Transverse colon (tissue), 4 donors: ENCODE data around the gene SFMBT1. TPM values are rescaled to one million over a fixed set of nuclear protein-coding genes. Genes with fewer than 3 reads are reported as not detected.

Source experiments
- DNase-seq: peaks from one replicate; pipeline ENCODE4 v3.0.0-alpha.2; 2019
- H3K27ac ChIP-seq, 4 donors: fragments of 200-600 bp; sonication (generic); 2 replicates each; pipeline ENCODE4 v1.5.1; 2016 to 2018; ENCODE audit warnings: inconsistent platforms in 4 of 4
- H3K27me3 ChIP-seq: fragments of 200-600 bp; sonication (generic); 2 replicates; pipeline ENCODE4 v1.5.1; 2017; ENCODE audit warnings: inconsistent platforms
- H3K36me3 ChIP-seq, 4 donors: fragments of 200-600 bp; sonication (generic); 2 replicates each; pipeline ENCODE4 v1.5.1; 2017 to 2019; ENCODE audit warnings: inconsistent platforms in 4 of 4
- H3K4me1 ChIP-seq, 4 donors: fragments of 200-600 bp; sonication (generic); 2 replicates each; pipeline ENCODE4 v1.5.1; 2017 to 2020; ENCODE audit warnings: inconsistent platforms in 4 of 4
- H3K4me3 ChIP-seq, 4 donors: fragments of 200-600 bp; sonication (generic); 1 replicate in 1 of 4; 2 replicates in 3 of 4; pipeline versions ENCODE4 v1.5.1 to v1.6.1; 2017 to 2019; ENCODE audit warnings: inconsistent platforms in 4 of 4
- H3K9me3 ChIP-seq, 2 donors: fragments of 200-600 bp; sonication (generic); 2 replicates each; pipeline ENCODE4 v1.5.1; 2017 to 2019; ENCODE audit warnings: inconsistent platforms in 2 of 2
- CTCF ChIP-seq, 5 experiments: fragments of 200-600 bp in 3 of 5; fragments of 450-650 bp in 2 of 5; sonication (generic) in 3 of 5; IDR thresholded peaks; 1 replicate in 2 of 5; 2 replicates in 3 of 5; pipeline ENCODE4 v1.5.1; 2016 to 2017; ENCODE audit warnings: antibody characterized with exemption in 5 of 5, inconsistent platforms in 3 of 5, mild to moderate bottlenecking in 2 of 5, moderate library complexity in 1 of 5
- EP300 ChIP-seq: sonication (generic); formaldehyde crosslinking; IDR thresholded peaks from one replicate; pipeline ENCODE4 v1.6.1; 2017; ENCODE audit warnings: antibody characterized with exemption, low read depth
- POLR2A ChIP-seq: fragments of 450-650 bp; IDR thresholded peaks from one replicate; pipeline ENCODE4 v1.6.1; 2016; ENCODE audit warnings: antibody characterized with exemption, mild to moderate bottlenecking, moderate library complexity
- POLR2AphosphoS5 ChIP-seq, 3 donors: sonication (generic); formaldehyde crosslinking; IDR thresholded peaks; one replicate each; pipeline ENCODE4 v1.6.1; 2016; ENCODE audit warnings: antibody characterized with exemption in 3 of 3
- WGBS, 2 donors: methylation state at CpG; one replicate each; pipeline ENCODE4 v1.1.5; 2018; ENCODE audit warnings: low coverage in 1 of 2; 5-methylcytosine and 5-hydroxymethylcytosine counted together
- in situ Hi-C, 4 donors: fragments of 200-750 bp; cut with MboI; loops; one replicate each; pipeline versions ENCODE4 v1.15.0 to v1.15.1; 2017; ENCODE audit warnings: low sequenced_read_pairs in 3 of 4, low pct_ligation_motif_present in 1 of 4, low pct_unique_long_range_greater_than_20kb in 1 of 4
- intact Hi-C: fragments of 100-400 bp; cut with DNase I; formaldehyde crosslinking; loops from one replicate; pipeline ENCODE4 v1.15.1; 2023; ENCODE audit warnings: low total_unique reads
- total RNA-seq, 4 donors: library from RNA; depleted of rRNA; stranded (reverse); fragments of >200 nt; gene quantifications; one replicate each; pipeline ENCODE4 v1.1.0, GENCODE V29; 2016

The SFMBT1 gene
- total RNA-seq, 4 donors from 2014 or later: 1.9 to 33.0 (median 18.1) TPM

GRCh38 chr3:52973806-52974205 lies 72.1 kb downstream of the SFMBT1 start:
- H3K4me3 ChIP-seq: no peak overlapping the region
- intact Hi-C loops (no loop called here), in situ Hi-C loops (no loop called here)
- H3K4me1 ChIP-seq: no peaks in the 10 kb centered on the region
- no peak overlapping the region for H3K27ac ChIP-seq
- H3K27me3 ChIP-seq: no peaks in the 10 kb centered on the region
- no peak for TF ChIP-seq EP300
- no peak for TF ChIP-seq POLR2AphosphoS5 (IDR thresholded peaks at IDR 0.05)
- TF ChIP-seq POLR2A: no peak
- no peak for TF ChIP-seq CTCF (IDR thresholded peaks at IDR 0.05)
- no peak for DNase-seq
- H3K9me3 ChIP-seq: no peaks in the 10 kb centered on the region
- WGBS, 2 donors: 71 to 75% methylated on average over 1 to 4 of the region's 4 CpGs
- no peaks in the 10 kb centered on the region for H3K36me3 ChIP-seq

GRCh38 chr3:52971895-52972294 lies 74.0 kb downstream of the SFMBT1 start:
- 87 to 92% methylated on average over 3 of the region's 3 CpGs for WGBS, 2 donors
- Histone ChIP-seq H3K27me3 (no peaks in the 10 kb centered on the region), H3K4me1 (no peaks in the 10 kb centered on the region), H3K36me3 (no peaks in the 10 kb centered on the region), H3K4me3 (no peak overlapping the region), H3K27ac (no peak overlapping the region), H3K9me3 (no peaks in the 10 kb centered on the region)
- intact Hi-C loops: no loop called here
- in situ Hi-C loops: no loop called here
- DNase-seq: no peak
- TF ChIP-seq CTCF (IDR thresholded peaks at IDR 0.05): no peak

- DNase-seq: no peak
- 91 to 96% methylated on average over 2 of the region's 2 CpGs for WGBS, 2 donors
- no peaks in the 10 kb centered on the region for H3K27me3 ChIP-seq
- H3K4me1 ChIP-seq: peaks cover 0 to 1% (median 0%) of the 10 kb centered on the region in 4 donors
- TF ChIP-seq POLR2AphosphoS5 (IDR thresholded peaks at IDR 0.05) (no peak), CTCF (IDR thresholded peaks at IDR 0.05) (no peak), POLR2A (no peak), EP300 (no peak)
- H3K27ac ChIP-seq: no peak overlapping the region
- H3K4me3 ChIP-seq: no peak overlapping the region
- in situ Hi-C loops (no loop called here), intact Hi-C loops (no loop called here)
- no peaks in the 10 kb centered on the region for H3K9me3 ChIP-seq
- H3K36me3 ChIP-seq: no peaks in the 10 kb centered on the region
Measured at GRCh38 chr3:52967398-52967797, 78.5 kb downstream of the SFMBT1 start.

DNA sequence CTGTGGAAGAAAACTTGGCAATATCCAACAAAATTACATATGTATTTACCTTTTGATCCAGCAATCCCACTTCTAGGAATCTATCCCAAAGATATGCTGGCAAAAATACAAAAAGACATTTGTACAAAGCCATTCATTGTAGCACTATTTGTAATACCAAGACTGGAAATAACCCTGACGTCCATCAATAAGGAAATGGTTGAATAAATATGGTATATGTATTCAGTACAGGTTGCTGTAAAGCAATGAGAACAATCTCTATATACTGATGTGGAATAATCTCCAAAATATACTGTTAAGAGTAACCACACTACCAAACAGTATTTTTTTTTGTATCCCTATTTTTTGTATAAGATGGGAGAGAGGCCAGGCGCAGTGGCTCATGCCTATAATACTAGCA lies 83.7 kb downstream of the SFMBT1 start:
- intact Hi-C loops: no loop called here
- Histone ChIP-seq H3K27ac (peak overlapping the region in 3 of 4 donors; percentile 43 to 62 (median 48)), H3K9me3 (no peaks in the 10 kb centered on the region), H3K36me3 (no peaks in the 10 kb centered on the region), H3K4me1 (peaks cover 0 to 3% (median 0%) of the 10 kb centered on the region in 4 donors), H3K4me3 (no peak overlapping the region), H3K27me3 (no peaks in the 10 kb centered on the region)
- TF ChIP-seq POLR2AphosphoS5 (IDR thresholded peaks at IDR 0.05) (no peak), CTCF (IDR thresholded peaks at IDR 0.05) (no peak), EP300 (no peak), POLR2A (no peak)
- in situ Hi-C loops: no loop called here
- WGBS, 2 donors: 66 to 67% methylated on average over 1 to 2 of the region's 2 CpGs
- no peak for DNase-seq
